Tibial nerve (tissue), 4 donors: ENCODE measurements around the gene GARS1. TPM values are rescaled to one million over a fixed set of nuclear protein-coding genes. Genes with fewer than 3 reads are reported as not detected.

Source experiments
- DNase-seq, 2 donors: peaks; one replicate each; pipeline ENCODE4 v3.0.0-alpha.2; 2019; ENCODE audit warnings: low spot score in 2 of 2
- H3K27ac ChIP-seq, 4 donors: fragments of 200-600 bp; sonication (generic) in 3 of 4; one replicate each; pipeline ENCODE4 v1.5.1; 2017 to 2019; ENCODE audit warnings: mild to moderate bottlenecking in 1 of 4
- H3K27me3 ChIP-seq, 2 donors: fragments of 200-600 bp; sonication (generic) in 1 of 2; one replicate each; pipeline versions ENCODE4 v1.5.1 to v1.6.0; 2017 to 2019
- H3K36me3 ChIP-seq, 3 donors: fragments of 200-600 bp; sonication (generic); one replicate each; pipeline ENCODE4 v1.5.1; 2018 to 2019
- H3K4me1 ChIP-seq, 4 donors: fragments of 200-600 bp; sonication (generic) in 3 of 4; one replicate each; pipeline ENCODE4 v1.5.1; 2017 to 2019
- H3K4me3 ChIP-seq, 4 donors: fragments of 200-600 bp; sonication (generic) in 3 of 4; one replicate each; pipeline ENCODE4 v1.5.1; 2017 to 2019; ENCODE audit warnings: mild to moderate bottlenecking in 1 of 4, moderate library complexity in 1 of 4
- H3K9me3 ChIP-seq, 4 donors: fragments of 200-600 bp; sonication (generic) in 3 of 4; one replicate each; pipeline ENCODE4 v1.5.1; 2017 to 2019
- CTCF ChIP-seq, 5 experiments: fragments of 200-600 bp in 3 of 5; fragments of 450-650 bp in 2 of 5; sonication (generic) in 3 of 5; IDR thresholded peaks; one replicate each; pipeline ENCODE4 v1.5.1; 2016 to 2019; ENCODE audit warnings: antibody characterized with exemption in 5 of 5, mild to moderate bottlenecking in 3 of 5, moderate library complexity in 2 of 5
- EP300 ChIP-seq, 2 donors: sonication (generic); formaldehyde crosslinking; IDR thresholded peaks; one replicate each; pipeline ENCODE4 v1.6.1; 2017; ENCODE audit warnings: antibody characterized with exemption in 2 of 2, mild to moderate bottlenecking in 1 of 2
- POLR2A ChIP-seq, 2 donors: fragments of 450-650 bp; IDR thresholded peaks; one replicate each; pipeline ENCODE4 v1.6.1; 2017; ENCODE audit warnings: antibody characterized with exemption in 2 of 2, mild to moderate bottlenecking in 2 of 2, moderate library complexity in 2 of 2
- WGBS, 2 donors: methylation state at CpG; one replicate each; pipeline ENCODE4 v1.1.5; 2018; 5-methylcytosine and 5-hydroxymethylcytosine counted together
- total RNA-seq, 4 donors: library from RNA; depleted of rRNA; stranded (reverse); fragments of >200 nt; gene quantifications; one replicate each; pipeline ENCODE4 v1.1.0, GENCODE V29; 2016

The GARS1 gene
- total RNA-seq, 4 donors from 2014 or later = 36.9 to 61.1 (median 55.9) TPM

GRCh38 chr7:30596014-30596641 lies 1.4 kb downstream of the GARS1 start:
- H3K4me1 ChIP-seq = peaks cover 0 to 46% (median 11%) of the 10 kb centered on the region in 4 donors
- peak overlapping the region in 3 of 4 donors; percentile 95 to 98 (median 96) for H3K27ac ChIP-seq
- 10 to 13% methylated on average over 14 of the region's 14 CpGs for WGBS, 2 donors
- no peaks in the 10 kb centered on the region for H3K27me3 ChIP-seq
- H3K4me3 ChIP-seq = peak overlapping the region; percentile 92 to 99 (median 95)
- no peak for DNase-seq
- TF ChIP-seq CTCF (IDR thresholded peaks at IDR 0.05) (no peak), POLR2A (IDR thresholded peaks at IDR 0.05) (no peak), EP300 (IDR thresholded peaks at IDR 0.05) (no peak)
- peaks cover 0 to 26% (median 0%) of the 10 kb centered on the region in 3 donors for H3K36me3 ChIP-seq
- no peaks in the 10 kb centered on the region for H3K9me3 ChIP-seq

GRCh38 chr7:30596721-30597120 lies 2.0 kb downstream of the GARS1 start:
- TF ChIP-seq CTCF (IDR thresholded peaks at IDR 0.05) (no peak), POLR2A (IDR thresholded peaks at IDR 0.05) (no peak), EP300 (IDR thresholded peaks at IDR 0.05) (no peak)
- no peaks in the 10 kb centered on the region for H3K9me3 ChIP-seq
- no peak for DNase-seq
- 72 to 76% methylated on average over 3 of the region's 3 CpGs for WGBS, 2 donors
- peak overlapping the region in 2 of 4 donors; percentile 92 to 99 for H3K4me3 ChIP-seq
- H3K36me3 ChIP-seq = peaks cover 0 to 32% (median 0%) of the 10 kb centered on the region in 3 donors
- peaks cover 0 to 44% (median 11%) of the 10 kb centered on the region in 4 donors for H3K4me1 ChIP-seq
- no peak overlapping the region for H3K27ac ChIP-seq
- no peaks in the 10 kb centered on the region for H3K27me3 ChIP-seq

GRCh38 chr7:30598121-30598876 lies 3.6 kb downstream of the GARS1 start:
- TF ChIP-seq POLR2A (IDR thresholded peaks at IDR 0.05) (no peak), EP300 (IDR thresholded peaks at IDR 0.05) (no peak), CTCF (IDR thresholded peaks at IDR 0.05) (no peak)
- 83 to 86% methylated on average over 13 of the region's 13 CpGs for WGBS, 2 donors

GRCh38 chr7:30604901-30605300 lies 10.2 kb downstream of the GARS1 start:
- Histone ChIP-seq H3K27ac (no peak overlapping the region), H3K4me1 (no peaks in the 10 kb centered on the region), H3K4me3 (no peak overlapping the region), H3K36me3 (peaks cover 1 to 91% (median 3%) of the 10 kb centered on the region in 3 donors), H3K9me3 (no peaks in the 10 kb centered on the region), H3K27me3 (no peaks in the 10 kb centered on the region)
- 76 to 81% methylated on average over 3 of the region's 3 CpGs for WGBS, 2 donors
- TF ChIP-seq EP300 (IDR thresholded peaks at IDR 0.05) = no peak
- no peak for TF ChIP-seq POLR2A (IDR thresholded peaks at IDR 0.05)
- no peak for TF ChIP-seq CTCF (IDR thresholded peaks at IDR 0.05)
- no peak for DNase-seq

More at GRCh38 chr7:30598121-30598876, 3.6 kb downstream of the GARS1 start:
- H3K27me3 ChIP-seq = no peaks in the 10 kb centered on the region
- no peak for DNase-seq
- peaks cover 0 to 46% (median under 1%) of the 10 kb centered on the region in 3 donors for H3K36me3 ChIP-seq
- H3K27ac ChIP-seq = no peak overlapping the region
- peaks cover 0 to 29% (median 8%) of the 10 kb centered on the region in 4 donors for H3K4me1 ChIP-seq
- H3K4me3 ChIP-seq = no peak overlapping the region
- no peaks in the 10 kb centered on the region for H3K9me3 ChIP-seq

- WGBS, 2 donors = 97 to 98% methylated on average over 3 of the region's 3 CpGs
- no peak for DNase-seq
- Histone ChIP-seq H3K27me3 (no peaks in the 10 kb centered on the region), H3K9me3 (no peaks in the 10 kb centered on the region), H3K27ac (no peak overlapping the region), H3K4me1 (no peaks in the 10 kb centered on the region), H3K36me3 (peaks cover 3 to 91% (median 6%) of the 10 kb centered on the region in 3 donors), H3K4me3 (no peak overlapping the region)
- TF ChIP-seq EP300 (IDR thresholded peaks at IDR 0.05) (no peak), POLR2A (IDR thresholded peaks at IDR 0.05) (no peak), CTCF (IDR thresholded peaks at IDR 0.05) (no peak)
These were observed 11.2 kb downstream of the GARS1 start for GRCh38 chr7:30605832-30606231.
